ENCODE measurements around the gene RIMBP2.

The RIMBP2 gene

GRCh38 chr12:130680451-130680990 is 35.6 kb downstream of the RIMBP2 start:
- Histone ChIP-seq H3K27ac (ENCODE audit: low read length) (no peak overlapping the region), H3K9me3 (replicated peaks; ENCODE audit: insufficient read depth, low read length) (no peaks in the 10 kb centered on the region), H4K20me1 (ENCODE audit: insufficient read depth, low read length) (no peaks in the 10 kb centered on the region), H3K9ac (ENCODE audit: low read length) (no peak overlapping the region), H3K4me3 (ENCODE audit: low read length) (no peak overlapping the region), H3K36me3 (replicated peaks; ENCODE audit: insufficient read depth, low read length) (no peaks in the 10 kb centered on the region), H3K4me1 (ENCODE audit: low read length) (no peaks in the 10 kb centered on the region), H3F3A (ENCODE audit: insufficient read depth, low read length) (no peaks in the 10 kb centered on the region), H3K9me2 (replicated peaks; ENCODE audit: insufficient read depth, low read length) (no peaks in the 10 kb centered on the region), H2AFZ (ENCODE audit: low read length) (no peak overlapping the region), H3K79me2 (ENCODE audit: low read length) (no peaks in the 10 kb centered on the region), H3K27me3 (replicated peaks; ENCODE audit: insufficient read depth, low read length) (no peaks in the 10 kb centered on the region), H3K4me2 (ENCODE audit: low read depth, low read length) (no peak overlapping the region)
- DNase-seq = no peak
- TF ChIP-seq EZH2phosphoT487 (IDR thresholded peaks at IDR 0.05; ENCODE audit: low read length) = no peak
- no peak for TF ChIP-seq CTCF (IDR thresholded peaks at IDR 0.05; ENCODE audit: low read length)
- TF ChIP-seq EZH2 (optimal IDR thresholded peaks at IDR 0.05; ENCODE audit: low read depth, low read length) = no peak

- Histone ChIP-seq H4K20me1 (ENCODE audit: insufficient read depth, low read length) (no peaks in the 10 kb centered on the region), H3K27me3 (replicated peaks; ENCODE audit: insufficient read depth, low read length) (no peaks in the 10 kb centered on the region), H3K36me3 (replicated peaks; ENCODE audit: insufficient read depth, low read length) (no peaks in the 10 kb centered on the region), H3F3A (ENCODE audit: insufficient read depth, low read length) (no peaks in the 10 kb centered on the region), H3K4me2 (ENCODE audit: low read depth, low read length) (no peak overlapping the region), H3K9me2 (replicated peaks; ENCODE audit: insufficient read depth, low read length) (no peaks in the 10 kb centered on the region), H3K79me2 (ENCODE audit: low read length) (no peaks in the 10 kb centered on the region), H3K9ac (ENCODE audit: low read length) (no peak overlapping the region), H2AFZ (ENCODE audit: low read length) (no peak overlapping the region), H3K4me1 (ENCODE audit: low read length) (no peaks in the 10 kb centered on the region), H3K9me3 (replicated peaks; ENCODE audit: insufficient read depth, low read length) (no peaks in the 10 kb centered on the region), H3K27ac (ENCODE audit: low read length) (peak overlapping the region; percentile 49; the same call in 1 of the 2 replicates), H3K4me3 (ENCODE audit: low read length) (no peak overlapping the region)
- DNase-seq = no peak
- TF ChIP-seq CTCF (IDR thresholded peaks at IDR 0.05; ENCODE audit: low read length) (no peak), EZH2 (optimal IDR thresholded peaks at IDR 0.05; ENCODE audit: low read depth, low read length) (no peak)
Measured at GRCh38 chr12:130677957-130678558, 38.0 kb downstream of the RIMBP2 start.

GRCh38 chr12:130675791-130676190 is 40.3 kb downstream of the RIMBP2 start:
- Histone ChIP-seq H3K9ac (ENCODE audit: low read length) (no peak overlapping the region), H3K27me3 (replicated peaks; ENCODE audit: insufficient read depth, low read length) (no peaks in the 10 kb centered on the region), H3F3A (ENCODE audit: insufficient read depth, low read length) (no peaks in the 10 kb centered on the region), H4K20me1 (ENCODE audit: insufficient read depth, low read length) (no peaks in the 10 kb centered on the region), H3K9me2 (replicated peaks; ENCODE audit: insufficient read depth, low read length) (no peaks in the 10 kb centered on the region), H3K4me2 (ENCODE audit: low read depth, low read length) (no peak overlapping the region), H3K79me2 (ENCODE audit: low read length) (no peaks in the 10 kb centered on the region), H3K9me3 (replicated peaks; ENCODE audit: insufficient read depth, low read length) (no peaks in the 10 kb centered on the region), H3K4me3 (ENCODE audit: low read length) (no peak overlapping the region), H3K27ac (ENCODE audit: low read length) (peak overlapping the region; percentile 18; the same call in 1 of the 2 replicates), H2AFZ (ENCODE audit: low read length) (no peak overlapping the region), H3K4me1 (ENCODE audit: low read length) (no peaks in the 10 kb centered on the region), H3K36me3 (replicated peaks; ENCODE audit: insufficient read depth, low read length) (no peaks in the 10 kb centered on the region)
- no peak for TF ChIP-seq EZH2phosphoT487 (IDR thresholded peaks at IDR 0.05; ENCODE audit: low read length)
- no peak for TF ChIP-seq EZH2 (optimal IDR thresholded peaks at IDR 0.05; ENCODE audit: low read depth, low read length)
- no peak for TF ChIP-seq CTCF (IDR thresholded peaks at IDR 0.05; ENCODE audit: low read length)
- DNase-seq = no peak
